ENCODE results near the gene DIP2C.

DIP2C gene

DNA sequence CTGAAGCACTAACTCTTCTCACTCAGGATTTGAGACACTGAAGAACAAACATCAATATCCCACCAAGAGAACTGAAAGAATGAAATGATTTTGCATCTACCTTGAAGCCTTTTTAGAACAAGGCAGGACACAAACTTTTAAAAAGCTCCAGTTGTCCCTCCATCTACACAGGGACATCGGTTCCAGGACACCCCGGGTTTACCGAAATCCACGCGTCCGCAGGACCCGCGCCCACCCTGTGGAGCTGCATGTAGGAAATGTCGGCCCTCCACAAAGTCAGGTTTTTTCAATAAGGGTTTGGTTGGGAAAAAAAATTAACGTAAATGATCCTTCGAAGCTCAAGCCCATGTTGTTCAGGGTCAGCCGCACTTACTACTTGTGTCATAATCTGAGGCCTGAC lies 94.0 kb downstream of the DIP2C start:
- TF ChIP-seq ZFX (IDR thresholded peaks at IDR 0.05), result no peak
- TF ChIP-seq, protein P1, sequence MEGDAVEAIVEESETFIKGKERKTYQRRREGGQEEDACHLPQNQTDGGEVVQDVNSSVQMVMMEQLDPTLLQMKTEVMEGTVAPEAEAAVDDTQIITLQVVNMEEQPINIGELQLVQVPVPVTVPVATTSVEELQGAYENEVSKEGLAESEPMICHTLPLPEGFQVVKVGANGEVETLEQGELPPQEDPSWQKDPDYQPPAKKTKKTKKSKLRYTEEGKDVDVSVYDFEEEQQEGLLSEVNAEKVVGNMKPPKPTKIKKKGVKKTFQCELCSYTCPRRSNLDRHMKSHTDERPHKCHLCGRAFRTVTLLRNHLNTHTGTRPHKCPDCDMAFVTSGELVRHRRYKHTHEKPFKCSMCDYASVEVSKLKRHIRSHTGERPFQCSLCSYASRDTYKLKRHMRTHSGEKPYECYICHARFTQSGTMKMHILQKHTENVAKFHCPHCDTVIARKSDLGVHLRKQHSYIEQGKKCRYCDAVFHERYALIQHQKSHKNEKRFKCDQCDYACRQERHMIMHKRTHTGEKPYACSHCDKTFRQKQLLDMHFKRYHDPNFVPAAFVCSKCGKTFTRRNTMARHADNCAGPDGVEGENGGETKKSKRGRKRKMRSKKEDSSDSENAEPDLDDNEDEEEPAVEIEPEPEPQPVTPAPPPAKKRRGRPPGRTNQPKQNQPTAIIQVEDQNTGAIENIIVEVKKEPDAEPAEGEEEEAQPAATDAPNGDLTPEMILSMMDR (conservative IDR thresholded peaks at IDR 0.05), result no peak
- no peak overlapping the region for H3K27ac ChIP-seq

DNA sequence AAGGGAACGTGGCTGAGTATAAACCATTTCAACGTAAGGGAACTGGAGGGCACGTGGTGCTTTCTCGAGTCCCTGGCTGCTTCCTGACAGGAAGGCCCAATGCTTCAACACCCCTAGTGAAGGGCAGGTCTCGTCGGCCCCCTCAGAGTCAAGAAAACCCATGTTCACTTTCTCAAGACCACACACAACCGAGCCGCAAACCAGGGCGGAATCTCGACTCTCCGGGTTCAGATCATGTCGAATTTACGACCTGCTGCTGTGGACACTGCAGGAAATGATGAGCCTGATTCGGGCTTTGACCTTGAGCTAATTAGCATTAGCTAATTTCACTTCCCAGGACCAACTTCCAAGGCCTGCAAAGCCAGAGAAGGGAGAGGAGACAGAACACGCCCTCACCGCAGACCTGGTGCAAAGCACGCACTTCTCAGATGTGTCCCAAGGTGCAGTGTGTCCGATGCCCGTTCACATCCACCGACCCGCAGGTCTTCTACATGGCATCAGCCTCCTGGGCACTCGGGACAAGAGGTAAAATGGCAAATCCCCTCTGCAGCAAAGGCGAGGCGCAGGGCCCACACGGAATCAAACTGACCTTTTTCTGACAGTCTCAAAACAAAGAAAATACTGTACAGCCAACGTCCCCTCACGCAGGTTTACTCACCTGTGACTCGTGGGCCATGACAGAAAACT lies 94.7 kb downstream of the DIP2C start:
- H3K27ac ChIP-seq, result no peak overlapping the region
- TF ChIP-seq, protein P1 (conservative IDR thresholded peaks at IDR 0.05), result no peak
- TF ChIP-seq ZFX (IDR thresholded peaks at IDR 0.05), result no peak

DNA sequence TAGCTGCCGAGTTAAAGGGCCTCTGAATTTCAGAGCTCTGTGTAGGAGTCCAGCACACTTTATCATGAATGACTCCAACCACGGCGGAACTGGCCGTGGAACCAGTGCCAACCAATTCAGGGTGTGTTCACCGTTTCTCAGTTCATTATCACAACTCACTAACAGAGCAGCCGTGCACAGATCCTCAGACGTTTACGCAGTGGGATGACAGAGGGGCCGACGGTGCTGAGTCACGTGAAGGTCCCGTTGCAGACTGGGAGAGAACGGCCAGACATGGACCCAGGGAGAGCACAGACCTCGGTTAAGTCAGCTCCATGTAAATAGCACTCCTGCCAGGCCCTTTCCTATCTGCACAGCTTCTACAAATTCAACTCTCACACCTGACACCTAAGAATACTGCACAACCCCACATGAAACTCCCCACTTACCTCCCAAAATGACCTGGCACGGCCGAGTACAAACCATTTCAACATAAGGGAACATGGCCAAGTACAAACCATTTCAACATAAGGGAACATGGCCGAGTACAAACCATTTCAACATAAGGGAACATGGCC lies 95.5 kb downstream of the DIP2C start:
- TF ChIP-seq ZFX (IDR thresholded peaks at IDR 0.05), result no peak
- TF ChIP-seq, protein P1 (conservative IDR thresholded peaks at IDR 0.05), result no peak
- H3K27ac ChIP-seq, result no peak overlapping the region

GRCh38 chr10:593421-593820 lies 96.0 kb downstream of the DIP2C start:
- H3K27ac ChIP-seq, result no peak overlapping the region
- no peak for TF ChIP-seq ZFX (IDR thresholded peaks at IDR 0.05)

DNA sequence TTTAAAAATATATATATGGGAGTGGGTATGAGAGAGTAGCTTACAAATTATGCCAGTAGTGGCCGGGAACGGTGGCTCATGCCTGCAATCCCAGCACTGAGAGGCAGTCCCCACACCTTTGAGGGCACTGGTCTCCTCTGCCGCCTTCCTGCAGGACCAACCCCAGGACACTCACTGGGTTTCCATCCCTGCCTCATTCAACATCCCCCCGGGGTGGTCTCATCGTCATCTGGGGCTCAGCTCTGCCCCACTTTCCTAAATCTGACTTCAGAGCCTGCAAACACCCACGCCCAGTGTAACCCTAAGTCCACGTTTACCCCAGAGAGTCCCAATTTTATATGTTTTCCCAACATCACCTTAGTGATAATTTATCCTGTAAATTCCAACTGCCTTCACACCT lies 96.5 kb downstream of the DIP2C start:
- H3K27ac ChIP-seq, result no peak overlapping the region
- no peak for TF ChIP-seq ZFX (IDR thresholded peaks at IDR 0.05)
- TF ChIP-seq, protein P1 (conservative IDR thresholded peaks at IDR 0.05), result no peak

- TF ChIP-seq, protein P1 (conservative IDR thresholded peaks at IDR 0.05), result no peak
- H3K27ac ChIP-seq, result no peak overlapping the region
These were observed 97.8 kb downstream of the DIP2C start for GRCh38 chr10:591646-592045.

GRCh38 chr10:590721-591120 lies 98.7 kb downstream of the DIP2C start:
- TF ChIP-seq, protein P1 (conservative IDR thresholded peaks at IDR 0.05), result no peak
- TF ChIP-seq ZFX (IDR thresholded peaks at IDR 0.05), result no peak
- H3K27ac ChIP-seq, result no peak overlapping the region
